Erythroblast (primary cell): ENCODE measurements around the gene LKAAEAR1.

Source experiments
- DNase-seq, 2 experiments: peaks; one replicate each; lab custom pipeline; 2025; lab: John Stamatoyannopoulos, UW
- GATA1 ChIP-seq: IDR thresholded peaks from 2 replicates; pipeline ENCODE4 v1.6.1; 2011; ENCODE audit warnings: low read depth, mild to moderate bottlenecking, control low read depth, low read length, moderate library complexity
- POLR2A ChIP-seq: IDR thresholded peaks from 2 replicates; pipeline ENCODE4 v1.6.1; 2011; ENCODE audit warnings: mild to moderate bottlenecking, low read length

LKAAEAR1 gene

GRCh38 chr20:64074184-64074789 lies 9.9 kb downstream of the LKAAEAR1 start:
- DNase-seq = no peak
- TF ChIP-seq GATA1 (no peak), POLR2A (no peak)

- TF ChIP-seq GATA1 (no peak), POLR2A (no peak)
- no peak for DNase-seq
Observed at GRCh38 chr20:64073476-64074183, 10.6 kb downstream of the LKAAEAR1 start.

- TF ChIP-seq GATA1 (no peak), POLR2A (no peak)
- DNase-seq = no peak
Observed at GRCh38 chr20:64072498-64073063, 11.6 kb downstream of the LKAAEAR1 start.

GRCh38 chr20:64071341-64072332 lies 12.6 kb downstream of the LKAAEAR1 start:
- no peak for DNase-seq
- no peak for TF ChIP-seq GATA1
- no peak for TF ChIP-seq POLR2A

- no peak for TF ChIP-seq POLR2A
- TF ChIP-seq GATA1 = no peak
- no peak for DNase-seq
Observed at GRCh38 chr20:64070244-64070993, 13.8 kb downstream of the LKAAEAR1 start.

GRCh38 chr20:64069614-64070243 lies 14.5 kb downstream of the LKAAEAR1 start:
- TF ChIP-seq POLR2A (no peak), GATA1 (no peak)
- peak; percentile 22 to 38 for DNase-seq

GRCh38 chr20:64069209-64069613 lies 15.0 kb downstream of the LKAAEAR1 start:
- TF ChIP-seq GATA1 (no peak), POLR2A (no peak)
- DNase-seq = no peak

GRCh38 chr20:64068386-64069208 lies 15.6 kb downstream of the LKAAEAR1 start:
- DNase-seq = peak; percentile 55 to 82
- TF ChIP-seq POLR2A = no peak
- TF ChIP-seq GATA1 = no peak

- TF ChIP-seq GATA1 (no peak), POLR2A (no peak)
- no peak for DNase-seq
Observed at GRCh38 chr20:64067733-64068307, 16.4 kb downstream of the LKAAEAR1 start.

- TF ChIP-seq POLR2A (no peak), GATA1 (no peak)
Observed at GRCh38 chr20:64067005-64067632, 17.1 kb downstream of the LKAAEAR1 start.

GRCh38 chr20:64065974-64066343 lies 18.2 kb downstream of the LKAAEAR1 start:
- DNase-seq = peak; percentile 21 to 41
- TF ChIP-seq GATA1 (no peak), POLR2A (no peak)

More at GRCh38 chr20:64067005-64067632, 17.1 kb downstream of the LKAAEAR1 start:
- no peak for DNase-seq
